Measurements from ENCODE around the gene EME1.

- TF ChIP-seq POLR2A (IDR thresholded peaks at IDR 0.05; ENCODE audit: low read depth, low read length) (no peak), TAF1 (IDR thresholded peaks at IDR 0.05; ENCODE audit: low read depth, low read length) (no peak), POLR2AphosphoS5 (IDR thresholded peaks at IDR 0.05; ENCODE audit: low read depth, low read length) (no peak)
Observed at GRCh38 chr17:50356418-50356817, 16.6 kb upstream of the EME1 start.
